HG03432 (cell line): ENCODE measurements around the gene MUC22.
"Not testable (repeated sequence)": the region's sequence is repeated elsewhere in the genome, so short reads cannot be mapped to it uniquely, and the experiment has no call there.

Source experiments
- ATAC-seq: cut with Tn5 transposase; IDR thresholded peaks from one replicate; pipeline ENCODE4 v1.9.1; 2021; ENCODE audit warnings: mild to moderate bottlenecking, moderate library complexity; ENCODE audit not compliant: unreplicated experiment

MUC22 gene

DNA sequence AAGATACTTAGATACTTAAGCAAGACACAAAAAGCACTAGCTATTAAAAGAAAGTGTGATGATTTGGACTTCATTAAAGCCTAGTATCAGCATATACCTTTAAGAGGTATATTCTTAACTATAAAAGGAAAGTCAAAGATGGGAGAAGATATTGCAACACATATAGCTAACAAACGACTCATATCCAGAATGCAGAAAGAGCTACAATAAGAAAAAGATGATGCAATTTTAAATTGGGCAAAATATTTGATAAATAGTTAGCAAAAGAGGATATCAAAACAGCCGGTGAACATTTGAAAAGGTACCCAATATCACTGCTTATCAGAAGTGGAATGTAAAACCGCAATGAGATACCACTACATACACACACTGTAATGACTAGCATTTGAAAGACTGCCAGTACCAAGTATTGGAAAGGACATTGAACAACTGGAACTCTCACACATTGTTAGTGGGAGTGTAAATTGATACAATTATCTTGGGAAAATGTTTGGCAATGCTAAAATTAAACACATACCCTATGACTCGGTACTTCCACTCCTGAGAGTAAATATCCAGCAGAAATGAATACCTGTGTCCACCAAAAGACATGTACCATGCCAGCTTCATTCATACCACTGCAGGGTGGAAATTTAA, 25.7 kb downstream of the MUC22 start:
- ATAC-seq = no peak

- no peak for ATAC-seq
These were observed 26.9 kb downstream of the MUC22 start for GRCh38 chr6:31037169-31037568.

GRCh38 chr6:31037682-31038081, 27.4 kb downstream of the MUC22 start:
- no peak for ATAC-seq

DNA sequence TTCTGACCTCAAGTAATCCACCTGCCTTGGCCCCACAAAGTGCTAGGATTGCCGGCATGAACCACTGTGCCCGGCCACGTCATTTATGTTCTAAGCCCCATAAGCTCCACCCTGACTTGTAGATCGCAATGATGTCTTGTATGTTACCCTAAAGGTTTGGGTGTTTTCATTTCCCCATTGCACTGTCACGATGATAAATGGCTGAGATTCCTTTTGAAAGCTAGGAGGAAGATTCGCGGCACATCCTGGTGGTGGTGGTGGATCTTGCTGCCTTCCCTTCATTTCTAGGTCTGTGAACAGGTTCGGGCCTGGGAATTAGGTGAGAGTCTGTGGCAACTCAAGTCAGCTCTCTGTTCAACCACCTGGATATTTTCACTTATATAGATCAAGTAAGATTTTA, 28.3 kb downstream of the MUC22 start:
- ATAC-seq = no peak

DNA sequence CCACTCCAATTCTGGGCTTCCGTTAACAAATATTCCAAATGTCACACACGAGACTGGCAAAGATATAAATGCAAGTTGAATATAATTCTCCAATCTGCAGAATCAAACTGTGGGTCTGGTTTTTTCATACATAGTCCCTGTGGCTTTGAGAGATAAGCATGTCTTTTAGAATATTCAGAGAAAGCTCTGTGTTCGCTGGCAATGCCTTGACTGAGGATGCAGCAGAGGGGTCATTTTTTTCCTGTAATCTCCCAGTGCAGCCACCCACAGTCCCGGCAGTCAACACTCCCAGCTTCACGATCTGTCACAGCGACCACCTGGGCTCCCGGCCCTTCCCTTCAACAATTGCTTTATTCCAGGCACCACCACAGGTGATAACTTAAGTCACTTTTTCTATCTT, 30.5 kb downstream of the MUC22 start:
- ATAC-seq = no peak

GRCh38 chr6:31041372-31041974, 31.2 kb downstream of the MUC22 start:
- ATAC-seq = no peak

GRCh38 chr6:31042806-31043205, 32.5 kb downstream of the MUC22 start:
- no peak for ATAC-seq

DNA sequence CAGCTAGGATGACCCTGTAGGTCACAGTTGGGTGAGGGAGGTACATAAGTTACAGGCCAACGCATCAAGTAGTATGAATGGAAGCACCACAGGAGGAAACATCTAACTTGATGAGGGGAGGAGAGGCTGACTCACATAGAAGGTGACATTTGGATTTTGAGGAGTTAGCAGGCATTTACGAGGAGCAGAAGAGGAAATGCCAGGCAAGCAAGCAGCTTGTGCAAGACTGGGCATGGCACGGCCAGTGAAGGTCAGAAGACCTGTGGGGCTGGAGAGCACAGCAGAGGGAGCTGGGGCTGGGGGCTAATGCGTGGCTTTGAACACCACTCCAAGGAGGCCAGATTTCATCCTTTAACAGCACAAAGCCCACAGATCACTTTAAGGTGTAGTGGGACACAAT, 37.8 kb downstream of the MUC22 start:
- no peak for ATAC-seq

DNA sequence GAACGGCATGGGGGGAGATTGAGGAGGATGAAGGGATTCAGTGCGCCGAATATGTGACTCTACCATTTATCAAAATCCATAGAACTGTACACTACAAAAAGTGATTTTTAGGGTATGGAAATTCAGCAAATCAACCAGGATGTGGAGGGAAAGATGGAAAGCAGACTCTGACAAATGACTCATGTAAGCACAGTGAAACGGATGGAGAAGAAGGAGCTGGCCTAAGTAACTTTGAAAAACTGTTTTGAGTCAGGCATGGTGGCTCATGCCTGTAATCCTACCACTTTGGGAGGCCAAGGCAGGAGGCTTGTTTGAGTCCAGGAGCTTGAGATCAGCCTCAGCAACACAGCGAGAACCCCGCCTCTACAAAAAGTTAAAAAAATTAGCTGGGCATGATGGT, 39.2 kb downstream of the MUC22 start:
- no peak for ATAC-seq

- ATAC-seq = not testable (repeated sequence)
These were observed 42.9 kb downstream of the MUC22 start for GRCh38 chr6:31053187-31053586.

DNA sequence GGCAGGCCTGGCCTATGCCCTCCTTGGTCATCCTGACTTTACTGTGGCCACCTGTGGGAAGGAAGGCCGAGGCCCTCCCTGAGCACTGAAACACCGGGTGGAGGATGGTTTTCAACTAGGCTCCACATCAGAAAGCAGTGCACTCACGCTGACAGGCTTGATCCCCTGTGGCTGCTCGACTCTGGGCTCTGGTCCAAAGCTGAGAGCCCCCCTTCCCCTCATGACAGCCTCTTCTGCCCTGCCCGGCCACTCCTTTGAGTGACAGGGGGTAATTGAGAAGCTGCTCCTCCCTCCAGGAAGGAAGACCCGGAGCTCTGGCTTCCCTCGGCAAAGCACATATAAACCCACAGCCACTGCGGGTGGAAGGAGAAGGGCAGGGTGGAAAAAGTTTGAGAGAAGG, 43.6 kb downstream of the MUC22 start:
- no peak for ATAC-seq

DNA sequence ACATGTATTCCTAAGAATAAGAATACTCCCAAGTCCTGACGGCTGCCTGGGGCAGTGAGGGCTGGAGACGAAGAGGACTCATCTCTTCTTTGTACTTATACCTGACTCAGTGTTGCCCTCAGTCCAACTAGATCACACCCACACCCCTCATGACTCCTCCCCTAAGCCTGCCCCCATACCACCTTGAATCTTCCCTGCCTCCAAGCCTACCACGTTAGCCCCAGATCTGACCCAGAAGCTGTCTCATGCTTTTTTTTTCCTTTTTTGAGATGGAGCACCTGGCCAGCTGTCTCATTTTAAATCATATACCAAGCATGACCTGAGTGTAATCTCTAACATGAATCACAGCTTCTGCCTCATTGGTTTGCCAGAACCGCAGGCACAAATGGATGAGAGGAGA, 45.2 kb downstream of the MUC22 start:
- ATAC-seq = no peak

GRCh38 chr6:31057426-31058003, 47.2 kb downstream of the MUC22 start:
- ATAC-seq = no peak

GRCh38 chr6:31058128-31058894, 48.0 kb downstream of the MUC22 start:
- ATAC-seq = no peak

DNA sequence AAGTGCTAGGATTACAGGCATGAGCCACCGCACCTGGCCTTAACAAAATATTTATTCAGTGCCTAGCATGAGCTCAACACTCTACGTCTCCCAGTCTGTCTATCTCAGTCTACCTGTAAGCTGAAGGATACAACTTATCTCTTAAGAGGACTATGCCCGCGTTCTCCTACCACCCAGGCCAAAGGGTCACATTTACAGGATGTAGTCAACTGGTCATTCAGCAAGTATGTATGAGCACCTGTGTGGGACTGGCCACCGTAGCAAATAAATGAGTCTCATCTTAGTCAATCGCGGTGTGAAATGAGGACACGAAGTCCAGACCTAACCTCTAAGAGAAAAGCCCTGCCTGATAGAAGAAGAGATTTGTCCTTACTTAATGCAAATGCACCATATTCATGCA, 49.9 kb downstream of the MUC22 start:
- ATAC-seq = no peak

DNA sequence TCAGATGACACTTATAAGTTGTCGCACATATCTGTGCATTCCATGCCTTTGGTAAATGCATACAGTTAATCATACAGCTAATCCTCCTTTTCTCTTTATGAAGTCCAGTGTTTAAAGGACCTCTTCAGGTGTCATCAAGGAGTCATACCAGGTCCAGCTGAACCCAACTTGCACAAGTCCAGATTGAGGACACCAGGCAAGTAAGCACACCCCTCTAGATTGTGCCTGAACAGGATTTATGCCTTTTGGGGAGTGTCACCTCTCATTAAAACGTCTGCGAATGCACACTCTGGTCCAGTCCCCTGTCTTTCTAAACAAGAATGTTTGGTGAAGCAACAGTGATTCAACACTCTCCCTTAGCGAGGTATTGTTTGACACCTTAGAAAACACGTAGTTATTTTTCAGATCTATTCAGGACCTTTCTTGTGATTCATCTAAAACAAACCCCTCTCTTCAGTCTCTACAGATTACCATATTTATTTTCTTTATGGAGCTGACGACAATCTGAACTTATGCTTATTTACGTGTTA, 53.7 kb downstream of the MUC22 start:
- ATAC-seq = no peak

DNA sequence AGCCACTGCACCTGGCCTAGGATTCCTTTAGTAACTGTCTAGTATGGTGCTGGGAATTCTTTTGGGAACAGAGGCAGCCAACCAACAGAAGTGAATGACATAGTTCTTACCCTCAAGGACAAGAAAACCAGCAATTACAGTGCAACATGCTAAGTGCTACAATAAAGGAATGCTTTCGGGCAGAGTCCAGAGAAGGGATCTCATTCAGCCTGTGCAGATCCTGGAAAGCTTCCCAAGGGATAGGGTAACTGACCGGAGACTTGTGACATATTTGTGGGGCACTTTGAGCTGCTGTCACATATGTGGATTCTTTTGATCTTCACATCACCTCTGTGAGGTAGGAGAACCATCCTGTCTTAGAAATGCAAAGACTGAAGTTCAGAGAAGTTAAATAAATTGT, 55.3 kb downstream of the MUC22 start:
- no peak for ATAC-seq

GRCh38 chr6:31067028-31067427, 56.8 kb downstream of the MUC22 start:
- not testable (repeated sequence) for ATAC-seq

DNA sequence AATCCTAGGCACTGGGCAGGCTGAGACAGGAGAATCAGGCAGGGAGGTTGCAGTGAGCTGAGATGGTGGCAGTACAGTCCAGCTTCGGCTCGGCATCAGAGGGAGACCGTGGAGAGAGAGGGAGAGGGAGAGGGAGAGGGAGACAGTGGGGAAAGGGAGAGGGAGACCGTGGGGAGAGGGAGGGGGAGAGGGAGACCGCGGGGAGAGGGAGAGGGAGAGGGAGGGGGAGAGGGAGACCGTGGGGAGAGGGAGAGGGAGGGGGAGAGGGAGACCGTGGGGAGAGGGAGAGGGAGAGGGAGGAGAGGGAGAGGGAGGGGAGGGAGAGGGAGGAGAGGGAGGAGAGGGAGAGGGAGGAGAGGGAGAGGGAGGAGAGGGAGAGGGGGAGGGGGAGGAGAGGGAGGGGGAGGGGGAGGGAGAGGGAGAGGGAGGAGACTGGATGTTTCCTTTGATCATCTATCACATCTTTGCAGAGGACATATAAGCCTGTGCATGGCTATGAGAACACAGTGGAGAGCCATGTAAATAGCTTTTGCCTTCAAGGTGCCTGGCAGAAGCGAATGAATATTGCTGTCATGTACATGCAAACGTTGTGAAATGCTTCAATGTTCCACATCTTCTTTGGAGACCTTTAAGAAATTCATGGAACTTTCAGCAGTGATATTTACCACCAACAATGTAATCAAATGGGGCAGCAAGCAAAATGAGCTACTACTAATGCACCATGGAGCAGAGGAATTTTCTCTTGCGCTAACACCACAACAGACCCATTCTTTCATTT, 57.8 kb downstream of the MUC22 start:
- not testable (repeated sequence) for ATAC-seq

- ATAC-seq = no peak
These were observed 58.5 kb downstream of the MUC22 start for GRCh38 chr6:31068669-31069340.
